NCI-H1436 treated with DMSO at 0.1 percent for 48 hours (cell line): Measurements from ENCODE around the gene TERB1.
"Not testable (repeated sequence)": the region's sequence is repeated elsewhere in the genome, so short reads cannot be mapped to it uniquely, and the experiment has no call there.

ENCODE experiments used
- DNase-seq: peaks from one replicate; lab custom pipeline; 2025; lab: John Stamatoyannopoulos, UW

Gene TERB1

DNA sequence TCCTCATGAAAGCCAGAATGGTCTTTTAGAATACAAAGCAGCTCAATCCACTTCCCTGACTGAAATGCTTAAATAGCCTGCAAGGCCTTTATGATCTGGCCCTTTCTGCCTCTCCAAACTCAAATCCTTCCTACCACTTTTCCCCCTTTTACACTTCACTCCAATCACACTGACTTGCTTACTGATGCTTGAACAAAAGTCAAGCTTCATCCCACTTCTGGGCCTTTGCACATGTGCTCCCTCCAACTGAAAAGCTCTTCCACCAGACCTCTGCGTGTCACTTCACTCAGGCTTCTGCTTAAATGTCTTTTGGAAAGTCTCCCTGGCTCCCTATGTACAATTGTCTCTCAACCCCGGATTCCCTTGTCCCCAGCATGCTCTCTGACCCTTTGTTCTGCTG is 13.3 kb upstream of the TERB1 start:
- DNase-seq, result no peak

DNA sequence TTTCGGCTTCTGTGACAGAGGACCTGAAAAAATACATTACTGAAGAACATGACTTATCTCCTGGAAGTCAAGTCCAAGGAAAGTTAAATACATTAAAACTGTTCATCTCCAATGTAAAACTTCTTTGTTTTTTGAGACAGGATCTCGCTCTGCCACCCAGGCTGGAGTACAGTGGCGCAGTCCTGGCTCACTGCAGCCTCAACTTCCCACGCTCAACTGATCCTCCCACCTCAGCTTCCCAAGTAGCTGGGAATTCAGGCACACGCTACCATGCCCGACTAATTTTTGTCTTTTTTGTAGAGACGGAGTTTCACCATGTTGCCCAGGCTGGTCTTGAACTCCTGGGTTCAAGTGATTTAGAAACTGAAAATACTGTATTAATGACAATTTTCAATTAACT is 9.7 kb upstream of the TERB1 start:
- no peak for DNase-seq

- DNase-seq, result no peak
Measured at GRCh38 chr16:66810391-66810790, 9.0 kb upstream of the TERB1 start.

DNA sequence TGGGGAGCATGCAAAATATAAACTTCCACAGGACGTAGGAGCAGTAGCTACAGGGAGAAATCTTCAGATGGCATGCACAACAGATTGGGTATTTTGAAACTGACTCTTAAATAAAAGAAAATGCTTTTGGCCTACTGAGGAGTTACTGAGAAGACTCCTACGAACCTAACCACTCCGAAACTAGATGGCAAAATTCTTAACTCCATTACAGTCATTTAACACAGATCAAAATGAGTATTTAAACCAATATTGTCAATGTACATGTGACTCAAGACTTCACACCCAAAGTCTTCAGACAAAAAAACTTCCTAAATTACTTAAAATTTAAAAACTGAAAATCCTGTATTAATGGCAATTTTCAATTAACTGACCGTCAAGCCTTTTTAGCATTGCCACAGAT is 8.4 kb upstream of the TERB1 start:
- no peak for DNase-seq

- no peak for DNase-seq
Measured at GRCh38 chr16:66802159-66802558, 775 bp upstream of the TERB1 start.

DNA sequence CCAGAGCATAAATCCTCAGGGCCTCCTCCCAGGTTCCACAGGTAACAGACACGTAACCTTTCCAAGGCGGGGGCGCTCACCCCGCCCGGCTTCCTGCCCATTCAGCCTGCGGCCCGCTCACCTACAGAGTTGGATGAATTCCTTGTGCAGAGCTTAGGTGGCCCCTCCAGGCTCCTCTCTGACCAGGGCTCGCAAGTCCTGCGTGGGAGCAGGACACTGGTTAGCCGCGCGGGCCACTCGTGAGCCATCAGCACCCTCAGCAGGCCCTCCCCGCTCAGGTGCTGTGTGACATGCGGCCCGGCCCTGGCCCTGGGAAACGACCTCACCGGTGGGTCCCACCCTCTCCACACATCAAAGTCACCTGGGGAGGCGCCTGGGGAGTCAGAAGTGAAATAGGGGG is 528 bp downstream of the TERB1 start:
- no peak for DNase-seq

DNA sequence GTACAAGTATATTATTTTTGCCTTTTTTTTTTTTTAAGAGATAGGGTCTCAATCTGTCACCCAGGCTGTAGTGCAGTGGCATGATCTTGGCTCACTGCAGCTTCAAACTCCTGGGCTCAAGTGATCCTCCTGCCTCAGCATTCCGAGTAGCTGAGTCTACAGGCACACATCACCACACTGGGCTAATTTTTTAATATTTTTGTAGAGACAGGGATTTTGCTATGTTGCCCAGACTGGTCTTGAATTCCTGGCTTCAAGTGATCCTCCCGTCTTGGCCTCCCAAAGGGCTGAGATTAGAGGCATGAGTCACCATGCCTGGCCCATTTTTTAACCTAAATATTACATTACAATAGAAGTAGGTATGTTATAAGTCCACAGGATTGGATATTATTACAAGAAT is 3.2 kb downstream of the TERB1 start:
- DNase-seq, result no peak

DNA sequence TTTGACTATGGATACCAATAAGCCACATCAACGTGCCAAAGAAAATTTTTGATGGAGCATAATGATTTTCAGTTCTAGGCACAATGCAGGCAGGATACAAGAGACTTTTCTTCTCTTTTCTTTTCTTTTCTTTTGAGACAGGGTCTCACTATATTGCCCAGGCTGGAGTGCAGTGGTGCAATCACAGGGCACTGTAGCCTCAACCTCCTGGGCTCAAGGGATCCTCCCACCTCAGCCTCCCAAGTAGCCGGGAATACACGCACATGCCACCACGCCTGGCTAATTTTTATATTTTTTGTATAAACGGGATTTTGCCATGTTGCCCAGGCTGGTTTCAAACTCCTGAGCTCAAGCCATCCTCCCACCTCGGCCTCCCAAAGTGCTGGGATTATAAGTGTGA is 7.4 kb downstream of the TERB1 start:
- not testable (repeated sequence) for DNase-seq

DNA sequence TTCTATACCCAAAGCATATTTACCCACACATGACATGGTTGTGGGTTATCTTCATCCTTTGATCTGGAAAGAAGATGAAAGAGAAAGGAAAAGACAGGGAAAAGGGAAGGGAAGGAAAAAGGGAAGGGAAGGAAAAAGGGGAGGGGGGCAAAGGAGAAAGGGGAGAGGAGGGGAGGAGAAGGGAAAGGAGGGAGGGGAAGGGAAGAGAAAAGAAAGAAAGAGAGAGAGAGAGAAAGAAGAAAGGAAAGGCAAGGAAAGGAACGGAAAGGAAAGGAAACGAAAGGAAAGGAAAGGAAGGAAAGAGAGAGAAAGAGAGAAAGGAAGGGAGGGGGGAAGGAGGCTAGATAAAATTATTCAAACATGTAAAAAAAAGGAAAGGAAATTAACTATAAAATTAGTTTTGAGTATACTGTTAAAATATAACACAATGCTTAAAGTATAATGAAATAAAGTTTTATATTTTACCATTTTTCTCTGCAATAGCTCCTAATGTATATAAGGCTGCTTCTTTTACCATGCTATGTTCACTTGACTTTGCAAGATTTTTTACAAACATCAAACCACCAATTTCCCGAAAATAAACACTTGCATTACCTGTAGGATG is 11.2 kb downstream of the TERB1 start:
- DNase-seq, result no peak

- no peak for DNase-seq
Measured at GRCh38 chr16:66787427-66787826, 14.0 kb downstream of the TERB1 start.

GRCh38 chr16:66786551-66786950 is 14.8 kb downstream of the TERB1 start:
- no peak for DNase-seq

DNA sequence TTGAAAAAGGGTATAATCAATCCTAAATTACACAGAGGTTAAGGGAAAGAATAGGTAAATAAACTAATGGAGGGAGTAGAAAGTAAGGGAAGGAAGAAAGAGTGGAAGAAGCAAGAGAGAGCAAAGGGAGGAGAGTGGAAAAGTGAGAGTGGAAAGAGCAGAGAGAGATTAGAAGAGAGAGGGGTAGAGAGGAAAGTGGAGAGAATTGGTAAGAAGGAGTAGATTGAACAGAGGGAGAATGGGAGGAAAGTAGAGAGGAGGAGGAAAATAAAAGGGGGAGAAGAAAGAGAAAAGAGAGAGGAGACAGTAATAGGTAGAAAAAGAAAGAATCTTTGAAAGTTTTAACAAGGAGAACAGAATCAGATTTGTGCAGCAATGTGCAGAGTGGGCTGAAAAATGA is 24.9 kb downstream of the TERB1 start:
- DNase-seq, result no peak

DNA sequence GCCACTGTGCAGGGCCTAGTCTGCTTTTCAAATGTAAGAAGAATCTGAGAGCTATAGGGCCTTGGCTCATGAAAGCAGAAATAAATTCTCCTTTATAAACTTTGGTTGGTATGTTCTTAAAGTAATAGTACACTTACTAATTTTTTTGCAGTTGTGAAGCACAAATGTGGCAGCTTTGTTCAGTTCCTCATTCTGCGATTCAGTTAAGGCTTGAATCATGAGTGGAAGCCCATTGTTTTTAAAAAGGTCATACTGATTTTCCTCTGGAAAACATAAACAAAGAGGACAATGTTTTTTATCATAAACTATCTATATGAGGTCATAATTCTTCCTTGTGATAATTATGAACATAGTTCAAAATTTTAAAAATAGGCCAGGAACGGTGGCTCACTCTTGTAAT is 26.4 kb downstream of the TERB1 start:
- DNase-seq, result no peak

- no peak for DNase-seq
Measured at GRCh38 chr16:66758086-66758485, 43.3 kb downstream of the TERB1 start.

GRCh38 chr16:66754819-66755218 is 46.6 kb downstream of the TERB1 start:
- no peak for DNase-seq

GRCh38 chr16:66754211-66754610 is 47.2 kb downstream of the TERB1 start:
- no peak for DNase-seq

GRCh38 chr16:66752958-66753357 is 48.4 kb downstream of the TERB1 start:
- DNase-seq, result no peak

GRCh38 chr16:66752379-66752778 is 49.0 kb downstream of the TERB1 start:
- no peak for DNase-seq

DNA sequence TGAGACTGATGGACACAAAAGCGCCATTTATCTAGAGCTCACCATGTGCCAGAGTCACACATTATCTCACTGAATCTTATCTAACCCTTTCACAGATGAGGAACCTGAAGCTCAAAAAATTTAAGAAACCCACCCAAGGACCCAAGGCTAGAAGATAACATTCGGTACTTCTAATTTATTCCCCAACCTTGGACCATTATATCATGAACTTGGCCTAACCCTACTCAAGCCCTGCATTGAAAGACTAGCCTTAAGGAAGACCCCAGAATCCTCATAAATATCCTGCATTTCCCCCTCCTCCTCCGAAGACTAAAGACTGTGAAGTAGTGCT is 49.4 kb downstream of the TERB1 start:
- DNase-seq, result no peak

DNA sequence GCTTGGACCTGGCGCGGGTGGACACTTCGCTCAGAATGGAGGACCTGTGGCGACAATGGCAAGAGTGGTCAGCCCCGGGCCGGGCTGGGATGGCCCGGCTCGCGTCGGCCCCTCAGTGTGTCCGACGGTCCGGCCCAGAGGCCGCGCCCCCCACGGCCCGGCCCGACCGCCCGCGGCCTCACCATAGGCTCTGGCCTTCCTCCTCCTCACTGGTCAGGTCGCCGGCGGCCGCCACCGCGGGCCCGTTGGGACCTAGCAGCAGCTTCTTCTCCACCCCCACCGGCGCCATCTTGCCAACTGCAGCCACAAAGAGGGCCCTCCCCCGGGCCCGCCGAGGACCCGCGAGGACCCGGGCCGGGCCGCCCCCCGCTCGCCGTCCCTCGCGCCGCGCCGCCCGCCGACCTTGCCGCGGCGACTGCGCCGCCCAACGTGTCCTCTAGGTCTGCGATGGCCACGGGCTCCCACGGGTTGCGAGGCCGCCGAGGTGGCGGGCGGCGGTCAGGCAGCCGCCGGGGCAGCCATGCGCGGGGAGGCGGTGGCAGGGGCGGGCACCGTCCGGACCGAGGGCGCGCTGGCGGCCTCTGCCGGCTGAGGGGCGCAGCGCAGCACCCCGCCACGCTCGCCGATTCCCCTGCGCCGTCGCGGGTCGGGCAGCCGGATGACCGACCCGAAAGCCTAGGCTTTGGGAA is 49.9 kb downstream of the TERB1 start, which contains the start of gene DYNC1LI2:
TSS of gene DYNC1LI2 (minus strand) at position 307 of the 689 bp plus-strand sequence. CDS start at position 289, 18 bp downstream.
- no peak for DNase-seq

GRCh38 chr16:66751053-66751302 is 50.4 kb downstream of the TERB1 start:
- no peak for DNase-seq

DNA sequence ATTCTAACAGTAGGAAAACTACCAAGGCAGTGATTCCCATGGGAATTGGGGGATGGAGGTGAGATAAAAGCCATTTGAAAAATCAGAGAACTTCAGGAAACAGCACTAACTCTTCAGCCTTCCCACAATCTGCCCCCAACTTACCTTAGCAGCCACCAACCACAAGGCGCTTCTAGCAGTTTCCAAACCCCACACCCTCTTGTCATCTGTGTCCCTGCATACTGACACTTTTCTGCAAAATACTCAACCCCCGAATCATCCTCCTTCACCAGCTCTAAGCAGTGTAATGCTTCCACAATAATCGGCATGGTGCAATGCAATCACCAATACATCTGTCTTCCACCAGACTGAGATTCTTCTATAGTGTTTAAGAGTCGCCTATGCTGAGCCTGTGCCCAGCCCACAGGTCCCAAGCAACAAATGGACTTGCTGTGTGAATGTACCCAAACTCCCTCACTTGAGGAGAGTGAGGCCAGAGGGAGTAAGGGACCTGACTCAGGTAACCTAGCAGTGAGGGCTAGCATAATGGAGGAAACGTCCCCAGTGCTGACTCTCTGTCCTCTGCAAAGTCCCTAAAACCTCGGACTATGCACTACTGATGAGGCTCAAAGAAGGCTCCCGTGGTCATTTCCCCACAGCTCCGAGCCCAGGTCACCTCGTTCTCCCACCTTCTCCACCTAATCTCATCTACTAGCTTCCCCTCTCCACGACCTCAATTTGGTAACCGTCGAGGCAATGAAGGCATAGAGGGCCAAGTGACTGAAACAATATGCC is 50.9 kb downstream of the TERB1 start:
- DNase-seq, result no peak

DNA sequence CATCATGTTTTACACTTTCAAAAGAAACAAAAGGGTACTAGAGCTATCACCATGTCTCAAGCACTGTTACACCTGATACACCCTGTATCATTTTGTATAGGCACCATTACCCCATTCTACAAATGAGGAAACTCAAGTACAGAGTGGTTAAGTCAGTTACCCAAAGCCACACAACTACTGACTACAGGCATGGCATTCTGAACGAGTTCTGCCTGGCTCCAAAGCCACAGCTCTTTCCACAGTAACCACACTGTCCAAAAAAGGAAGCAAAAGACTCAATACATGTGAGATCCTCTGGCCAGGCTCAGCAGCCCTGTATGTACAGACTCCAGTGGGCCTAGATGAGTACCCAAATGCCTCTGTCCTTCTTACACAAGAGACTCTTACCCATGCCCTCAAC is 54.7 kb downstream of the TERB1 start:
- no peak for DNase-seq

- no peak for DNase-seq
Measured at GRCh38 chr16:66746048-66746447, 55.3 kb downstream of the TERB1 start.
